HG03575 (cell line): ENCODE measurements around the gene RTCA.
"Not testable (repeated sequence)": the region's sequence is repeated elsewhere in the genome, so short reads cannot be mapped to it uniquely, and the experiment has no call there.

ENCODE experiments used
- ATAC-seq: cut with Tn5 transposase; IDR thresholded peaks from one replicate; pipeline ENCODE4 v1.9.1; 2021; ENCODE audit not compliant: unreplicated experiment, insufficient number of reproducible peaks, low FRiP score; ENCODE audit errors: extremely low read depth

RTCA gene

DNA sequence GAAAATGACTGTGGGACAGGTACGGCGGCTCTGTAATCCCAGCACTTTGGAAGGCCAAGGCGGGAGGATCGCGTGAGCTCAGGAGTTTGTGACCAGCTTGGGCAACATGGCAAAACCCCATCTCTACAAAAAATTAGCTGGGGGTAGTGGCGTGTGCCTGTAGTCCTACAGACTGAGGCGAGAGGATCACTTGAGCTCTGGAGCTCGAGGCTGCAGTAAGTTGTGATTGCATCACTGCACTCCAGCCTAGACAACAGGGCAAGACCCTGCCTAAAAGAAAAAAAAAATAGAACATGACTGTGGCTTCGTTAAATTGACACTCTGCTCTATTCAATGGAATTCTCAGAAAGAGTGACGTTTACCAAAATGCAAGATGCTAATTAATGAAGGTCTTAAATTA, 12.5 kb upstream of the RTCA start:
- ATAC-seq = no peak

GRCh38 chr1:100256273-100256672, 9.7 kb upstream of the RTCA start:
- not testable (repeated sequence) for ATAC-seq

DNA sequence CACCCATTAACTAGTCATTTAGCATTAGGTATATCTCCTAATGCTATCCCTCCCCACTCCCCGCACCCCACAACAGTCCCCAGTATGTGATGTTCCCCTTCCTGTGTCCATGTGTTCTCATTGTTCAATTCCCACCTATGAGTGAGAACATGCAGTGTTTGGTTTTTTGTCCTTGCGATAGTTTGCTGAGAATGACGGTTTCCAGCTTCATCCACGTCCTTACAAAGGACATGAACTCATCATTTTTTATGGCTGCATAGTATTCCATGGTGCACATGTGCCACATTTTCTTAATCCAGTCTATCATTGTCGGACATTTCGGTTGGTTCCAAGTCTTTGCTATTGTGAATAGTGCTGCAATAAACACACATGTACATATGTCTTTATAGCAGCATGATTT, 7.6 kb upstream of the RTCA start:
- ATAC-seq = not testable (repeated sequence)

DNA sequence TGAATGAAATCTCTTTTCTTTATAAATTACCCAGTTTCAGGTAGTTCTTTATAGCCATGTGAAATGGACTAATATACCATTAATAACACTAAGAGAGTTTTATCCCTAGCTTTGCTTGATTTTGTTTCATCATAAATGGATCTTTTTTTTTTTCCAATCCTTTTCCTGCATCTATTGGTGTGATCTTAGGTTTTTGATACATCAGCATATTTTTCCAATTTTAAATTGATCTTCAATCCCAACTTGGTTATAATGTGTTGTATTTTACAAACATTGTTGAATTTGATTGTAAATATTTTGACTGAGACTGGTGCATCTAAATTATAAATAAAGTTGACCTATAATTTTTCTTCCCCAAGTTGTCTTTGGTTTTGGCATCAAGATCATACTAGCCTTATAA, 4.3 kb upstream of the RTCA start:
- no peak for ATAC-seq

DNA sequence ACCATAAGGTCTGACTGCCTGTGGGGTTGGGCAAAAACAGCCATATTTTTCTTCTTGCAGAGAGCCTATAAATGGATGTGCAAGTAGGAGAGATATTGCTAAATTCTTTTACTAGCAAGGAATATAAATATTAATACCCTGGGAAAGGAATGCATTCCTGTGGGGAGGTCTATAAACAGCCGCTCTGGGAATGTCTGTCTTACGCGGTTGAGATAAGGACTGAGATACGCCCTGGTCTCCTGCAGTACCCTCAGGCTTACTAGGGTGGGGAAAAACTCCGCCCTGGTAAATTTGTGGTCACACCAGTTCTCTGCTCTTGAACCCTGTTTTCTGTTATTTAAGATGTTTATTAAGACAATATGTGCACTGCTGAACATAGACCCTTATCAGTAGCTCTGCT, 1.9 kb upstream of the RTCA start:
- ATAC-seq = not testable (repeated sequence)

DNA sequence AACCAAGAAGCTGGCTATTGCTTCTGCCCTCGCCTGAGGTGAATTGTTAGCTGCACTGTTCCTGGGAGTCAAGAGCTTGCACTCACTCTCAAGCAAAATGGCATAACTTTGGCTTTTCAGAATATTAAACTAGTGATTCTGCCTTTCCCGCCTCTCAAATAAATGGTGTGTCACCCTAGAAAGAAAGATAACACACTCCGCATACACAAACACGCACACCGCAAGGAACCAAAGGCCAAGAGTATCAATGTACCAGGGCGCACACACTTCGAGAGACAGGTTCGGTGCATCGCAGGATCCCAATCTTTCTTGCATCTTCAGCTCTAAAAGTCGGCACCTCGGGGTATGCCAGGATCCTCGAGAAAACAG, 470 bp upstream of the RTCA start:
- peak; percentile 13 for ATAC-seq

DNA sequence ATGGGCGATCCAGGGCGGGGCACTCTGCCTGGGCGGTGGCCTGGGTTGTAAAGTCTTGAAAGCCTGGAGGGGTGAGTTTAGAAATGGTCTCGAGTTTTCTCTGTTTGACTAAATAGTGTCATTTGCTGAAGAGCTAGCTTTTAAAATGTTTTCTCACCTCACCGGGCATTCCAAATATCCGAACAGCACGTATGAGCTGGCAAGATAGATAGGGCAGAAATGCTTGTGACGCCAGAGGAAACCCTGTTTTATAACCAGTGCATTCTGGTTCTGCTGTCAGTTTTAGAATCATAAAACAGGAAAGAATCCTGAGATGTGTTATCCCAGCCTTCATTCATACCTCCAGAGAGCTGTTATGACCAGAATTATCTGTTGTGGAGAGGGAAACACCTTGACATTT, 725 bp downstream of the RTCA start:
- no peak for ATAC-seq

DNA sequence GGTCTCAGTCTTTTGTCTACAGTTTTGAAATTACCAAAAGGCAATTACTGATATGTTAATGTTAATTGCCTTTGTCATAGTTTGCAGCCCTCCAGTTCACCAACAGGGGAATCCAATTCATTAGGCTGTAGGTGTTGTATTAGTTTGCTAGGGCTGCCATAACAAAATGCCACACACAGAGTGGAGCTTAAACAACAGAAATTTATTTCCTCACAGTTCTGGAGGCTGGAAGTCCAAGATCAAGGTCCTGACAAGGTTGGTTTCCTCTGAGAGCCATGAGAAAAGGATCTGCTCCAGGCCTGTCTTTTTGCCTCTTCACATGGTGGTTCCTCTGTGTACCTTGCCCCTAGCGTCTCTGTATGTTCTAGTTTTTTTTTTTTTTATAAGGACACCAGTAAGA, 1.3 kb downstream of the RTCA start:
- ATAC-seq = no peak

GRCh38 chr1:100268202-100268601, 2.2 kb downstream of the RTCA start:
- ATAC-seq = no peak

DNA sequence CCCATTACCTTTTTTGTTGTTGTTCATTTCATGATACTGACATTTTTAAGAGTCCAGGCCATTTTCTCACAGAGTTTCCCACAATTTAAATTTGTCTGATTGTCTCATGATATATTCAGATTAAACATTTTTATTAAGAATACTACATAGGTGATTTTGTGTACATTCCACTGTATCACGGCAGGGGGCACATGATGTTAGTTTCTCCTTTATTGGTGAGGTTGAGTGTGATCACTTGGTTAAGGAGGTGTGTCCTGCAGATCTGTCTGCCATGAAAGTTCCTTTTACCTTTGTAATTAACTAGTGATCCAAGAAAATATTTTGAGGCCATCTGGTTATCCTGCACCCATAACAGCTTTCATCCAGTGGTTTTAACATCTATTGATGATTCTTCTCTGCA, 11.8 kb downstream of the RTCA start:
- ATAC-seq = no peak

DNA sequence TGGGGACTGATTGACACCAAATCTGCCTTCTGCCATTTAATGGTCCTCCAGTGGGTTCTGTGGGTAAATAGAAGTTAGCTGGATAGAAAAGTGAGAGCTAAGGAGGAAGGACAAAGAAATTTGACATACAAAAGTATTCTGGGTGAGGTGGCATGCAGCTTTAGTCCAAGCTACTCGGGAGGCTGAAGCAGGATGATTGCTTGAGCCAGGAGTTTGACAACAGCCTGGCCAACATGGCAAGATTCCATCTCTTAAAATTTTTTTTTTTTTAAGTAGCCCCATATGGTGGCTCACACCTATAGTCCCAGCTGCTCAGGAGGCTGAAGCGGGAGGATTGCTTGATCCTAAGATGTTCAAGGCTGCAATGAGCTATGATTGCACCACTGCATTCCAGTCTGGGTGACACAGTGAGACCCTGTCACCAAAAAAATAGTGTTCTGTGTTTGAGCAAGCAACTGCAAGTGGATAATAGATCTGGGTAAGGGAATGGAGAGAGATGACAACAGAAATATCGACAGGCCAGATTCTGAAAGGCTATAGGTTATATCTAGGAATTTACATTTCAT, 13.4 kb downstream of the RTCA start:
- no peak for ATAC-seq

DNA sequence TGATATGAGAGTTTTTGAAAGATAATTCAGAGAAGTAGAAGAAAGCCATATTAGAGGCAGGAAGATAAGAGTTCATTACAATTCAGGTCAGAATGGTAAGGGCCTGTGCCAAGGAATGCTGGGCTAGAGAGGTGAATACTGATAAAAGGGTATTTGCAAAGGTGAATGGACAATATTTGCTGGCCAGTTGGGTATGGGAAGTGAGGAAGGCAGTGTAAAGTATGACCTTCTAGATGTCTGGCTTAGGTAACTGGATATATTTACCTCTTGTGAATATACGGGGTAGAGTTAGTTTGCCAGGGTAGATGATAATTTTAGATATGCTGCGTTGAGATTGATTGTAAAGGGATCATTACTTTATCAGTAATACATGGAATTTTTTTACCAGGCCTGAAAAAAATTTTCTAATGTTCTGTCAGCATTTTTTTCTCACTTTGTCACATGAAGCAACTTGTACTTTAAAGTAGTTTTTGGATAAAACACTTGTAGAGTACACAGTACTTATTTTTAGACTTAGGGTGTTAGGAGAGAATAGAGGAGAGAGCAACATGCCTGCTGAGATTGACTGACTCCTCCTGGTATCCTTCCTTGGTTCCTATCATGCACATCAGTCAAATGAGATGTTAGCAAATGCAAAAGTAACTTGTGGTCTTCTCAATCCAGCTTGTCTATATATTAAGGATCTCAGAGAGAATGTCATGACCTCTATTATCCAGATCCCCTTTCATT, 14.1 kb downstream of the RTCA start:
- ATAC-seq = no peak

GRCh38 chr1:100284591-100284990, 18.6 kb downstream of the RTCA start:
- no peak for ATAC-seq

- no peak for ATAC-seq
Observed at GRCh38 chr1:100287162-100287561, 21.1 kb downstream of the RTCA start.

DNA sequence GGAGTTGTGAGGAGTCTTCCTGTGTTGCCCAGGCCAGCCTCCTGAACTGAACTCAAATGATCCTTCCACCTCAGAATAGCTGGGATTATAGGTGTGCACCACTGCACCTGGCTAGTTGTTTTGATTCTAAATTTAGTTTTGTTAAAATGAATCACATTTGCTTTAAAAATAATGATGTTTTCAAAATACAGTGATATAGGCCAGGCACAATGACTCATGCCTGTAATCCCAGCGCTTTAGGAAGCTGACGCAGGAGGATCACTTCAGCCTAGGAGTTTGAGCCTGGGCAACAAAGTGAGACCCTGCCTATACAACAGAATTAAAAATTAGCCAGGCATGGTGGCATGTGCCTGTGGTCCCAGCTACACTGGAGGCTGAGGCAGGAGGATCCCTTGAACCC, 24.3 kb downstream of the RTCA start:
- ATAC-seq = no peak

DNA sequence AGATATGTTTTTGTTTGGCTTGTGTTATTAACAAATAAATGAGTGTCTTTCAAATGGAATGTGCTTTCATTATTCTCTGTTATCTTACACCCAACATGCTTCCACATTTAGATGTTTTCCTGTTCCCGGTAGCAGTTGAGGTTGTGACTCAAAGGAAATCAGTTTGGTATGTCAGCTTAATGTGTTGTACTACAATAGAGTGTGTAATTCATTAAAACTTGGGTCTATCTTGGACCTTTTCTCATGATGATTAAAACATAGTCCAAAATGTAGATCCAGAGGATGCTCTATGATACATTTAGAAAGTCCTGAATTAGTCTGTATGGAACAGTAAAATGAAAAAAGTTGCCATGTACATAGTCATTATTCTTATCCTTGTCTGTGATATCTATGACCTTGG, 26.7 kb downstream of the RTCA start:
- no peak for ATAC-seq

DNA sequence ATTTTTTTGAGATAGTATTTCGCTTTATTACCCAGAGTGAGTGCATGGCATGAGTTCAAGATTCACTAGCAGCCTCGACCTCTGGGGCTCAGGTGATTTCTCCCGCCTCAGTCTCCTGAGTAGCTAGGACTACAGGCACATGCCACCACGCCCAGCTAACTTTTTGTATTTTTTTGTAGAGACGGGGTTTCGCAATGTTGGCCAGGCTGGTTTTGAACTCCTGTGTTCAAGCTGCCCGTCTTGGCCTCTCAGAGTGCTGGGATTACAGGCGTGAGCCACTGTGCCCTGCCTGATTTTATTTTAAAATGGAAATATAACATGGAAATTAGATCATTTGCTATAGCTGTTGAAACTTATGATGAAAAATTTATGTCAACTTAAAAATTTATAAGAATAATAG, 30.1 kb downstream of the RTCA start:
- no peak for ATAC-seq

DNA sequence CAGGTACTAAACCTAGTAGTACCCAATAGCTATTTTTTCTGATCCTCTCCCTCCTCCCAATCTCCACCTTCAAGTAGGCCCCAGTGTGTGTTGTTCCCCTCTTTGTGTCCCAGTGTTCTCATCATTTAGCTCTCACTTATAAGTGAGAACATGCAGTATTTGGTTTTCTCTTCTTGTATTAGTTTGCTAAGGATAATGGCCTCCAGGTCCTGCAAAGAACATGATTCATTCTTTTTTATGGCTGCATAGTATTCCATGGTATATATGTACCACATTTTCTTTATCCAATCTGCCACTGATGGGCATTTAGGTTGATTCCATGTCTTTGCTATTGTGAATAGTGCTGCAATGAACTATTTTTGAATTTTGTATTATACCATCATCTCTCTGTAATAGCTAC, 31.0 kb downstream of the RTCA start:
- not testable (repeated sequence) for ATAC-seq

GRCh38 chr1:100298512-100298911, 32.5 kb downstream of the RTCA start:
- no peak for ATAC-seq

GRCh38 chr1:100299521-100300222, 33.7 kb downstream of the RTCA start:
- ATAC-seq = no peak
